ENCODE data around the gene TMEM61. TPM values are rescaled to one million over a fixed set of nuclear protein-coding genes. Genes with fewer than 3 reads are reported as not detected.
"Not testable (repeated sequence)": the region's sequence is repeated elsewhere in the genome, so short reads cannot be mapped to it uniquely, and the experiment has no call there.

Gene TMEM61
- total RNA-seq, 1 experiment from 2014 or later = not detected

- Histone ChIP-seq H3K36me3 (no peaks in the 10 kb centered on the region), H3K4me3 (peak overlapping the region; percentile 51), H3K9me3 (replicated peaks) (no peaks in the 10 kb centered on the region), H3K4me1 (peaks cover 21% of the 10 kb centered on the region), H3K27me3 (no peaks in the 10 kb centered on the region), H3K27ac (peak overlapping the region; percentile 72)
- DNase-seq = peak; percentile 82 to 96
Measured at GRCh38 chr1:54950369-54951163, 29.9 kb upstream of the TMEM61 start.

GRCh38 chr1:54951810-54952226 lies 28.6 kb upstream of the TMEM61 start:
- no peak for DNase-seq
- Histone ChIP-seq H3K27me3 (no peaks in the 10 kb centered on the region), H3K4me1 (peaks cover 21% of the 10 kb centered on the region), H3K27ac (no peak overlapping the region), H3K36me3 (no peaks in the 10 kb centered on the region), H3K9me3 (replicated peaks) (no peaks in the 10 kb centered on the region), H3K4me3 (no peak overlapping the region)

- Histone ChIP-seq H3K4me1 (peaks cover 20% of the 10 kb centered on the region), H3K4me3 (no peak overlapping the region), H3K27ac (no peak overlapping the region), H3K27me3 (no peaks in the 10 kb centered on the region), H3K36me3 (no peaks in the 10 kb centered on the region), H3K9me3 (replicated peaks) (peaks cover 5% of the 10 kb centered on the region)
- no peak for DNase-seq
Measured at GRCh38 chr1:54952950-54953718, 27.3 kb upstream of the TMEM61 start.

GRCh38 chr1:54953846-54954245 lies 26.6 kb upstream of the TMEM61 start:
- no peak for DNase-seq
- no peaks in the 10 kb centered on the region for H3K27me3 ChIP-seq

GRCh38 chr1:54955359-54955758 lies 25.1 kb upstream of the TMEM61 start:
- Histone ChIP-seq H3K4me1 (peaks cover 6% of the 10 kb centered on the region), H3K4me3 (no peak overlapping the region), H3K27ac (no peak overlapping the region), H3K27me3 (no peaks in the 10 kb centered on the region), H3K36me3 (no peaks in the 10 kb centered on the region), H3K9me3 (replicated peaks) (peaks cover 10% of the 10 kb centered on the region)
- DNase-seq = no peak

More at GRCh38 chr1:54953846-54954245, 26.6 kb upstream of the TMEM61 start:
- Histone ChIP-seq H3K36me3 (no peaks in the 10 kb centered on the region), H3K9me3 (replicated peaks) (peaks cover 10% of the 10 kb centered on the region), H3K27ac (no peak overlapping the region), H3K4me3 (no peak overlapping the region), H3K4me1 (peaks cover 16% of the 10 kb centered on the region)

GRCh38 chr1:54956726-54957125 lies 23.7 kb upstream of the TMEM61 start:
- Histone ChIP-seq H3K9me3 (replicated peaks) (peaks cover 10% of the 10 kb centered on the region), H3K36me3 (no peaks in the 10 kb centered on the region), H3K27ac (no peak overlapping the region), H3K27me3 (no peaks in the 10 kb centered on the region), H3K4me1 (peaks cover 13% of the 10 kb centered on the region), H3K4me3 (no peak overlapping the region)
- no peak for DNase-seq

GRCh38 chr1:54959241-54959640 lies 21.2 kb upstream of the TMEM61 start:
- H3K27ac ChIP-seq = no peak overlapping the region
- peaks cover 10% of the 10 kb centered on the region for H3K9me3 ChIP-seq (replicated peaks)
- H3K36me3 ChIP-seq = no peaks in the 10 kb centered on the region
- H3K4me3 ChIP-seq = no peak overlapping the region
- no peaks in the 10 kb centered on the region for H3K27me3 ChIP-seq
- DNase-seq = no peak
- H3K4me1 ChIP-seq = peaks cover 22% of the 10 kb centered on the region

GRCh38 chr1:54962612-54963395 lies 17.6 kb upstream of the TMEM61 start:
- H3K36me3 ChIP-seq = no peaks in the 10 kb centered on the region

GRCh38 chr1:54963829-54964228 lies 16.6 kb upstream of the TMEM61 start:
- not testable (repeated sequence) for H3K27me3 ChIP-seq; H3K36me3 ChIP-seq; H3K4me3 ChIP-seq; DNase-seq; H3K27ac ChIP-seq; H3K9me3 ChIP-seq (replicated peaks)
- H3K4me1 ChIP-seq = peaks cover 30% of the 10 kb centered on the region

More at GRCh38 chr1:54962612-54963395, 17.6 kb upstream of the TMEM61 start:
- peak overlapping the region; percentile 59 for H3K27ac ChIP-seq
- DNase-seq = no peak
- H3K4me3 ChIP-seq = no peak overlapping the region
- peaks cover 8% of the 10 kb centered on the region for H3K9me3 ChIP-seq (replicated peaks)
- H3K27me3 ChIP-seq = no peaks in the 10 kb centered on the region
- H3K4me1 ChIP-seq = peaks cover 30% of the 10 kb centered on the region

GRCh38 chr1:54965624-54966340 lies 14.6 kb upstream of the TMEM61 start:
- Histone ChIP-seq H3K4me3 (no peak overlapping the region), H3K27ac (no peak overlapping the region), H3K27me3 (no peaks in the 10 kb centered on the region), H3K36me3 (no peaks in the 10 kb centered on the region), H3K4me1 (peaks cover 27% of the 10 kb centered on the region), H3K9me3 (replicated peaks) (no peaks in the 10 kb centered on the region)
- peak in 1 of 2 experiments; percentile 59 for DNase-seq

GRCh38 chr1:54967372-54967771 lies 13.1 kb upstream of the TMEM61 start:
- Histone ChIP-seq H3K27me3 (no peaks in the 10 kb centered on the region), H3K9me3 (replicated peaks) (no peaks in the 10 kb centered on the region), H3K4me3 (no peak overlapping the region), H3K4me1 (peaks cover 18% of the 10 kb centered on the region), H3K36me3 (no peaks in the 10 kb centered on the region), H3K27ac (no peak overlapping the region)
- DNase-seq = no peak

- no peaks in the 10 kb centered on the region for H3K9me3 ChIP-seq (replicated peaks)
- no peak for DNase-seq
- H3K36me3 ChIP-seq = no peaks in the 10 kb centered on the region
- H3K27ac ChIP-seq = no peak overlapping the region
- H3K27me3 ChIP-seq = no peaks in the 10 kb centered on the region
- peaks cover 26% of the 10 kb centered on the region for H3K4me1 ChIP-seq
- no peak overlapping the region for H3K4me3 ChIP-seq
Measured at GRCh38 chr1:54968551-54968950, 11.9 kb upstream of the TMEM61 start.

GRCh38 chr1:54969879-54970278 lies 10.5 kb upstream of the TMEM61 start:
- H3K36me3 ChIP-seq = no peaks in the 10 kb centered on the region
- no peak overlapping the region for H3K27ac ChIP-seq
- no peak for DNase-seq
- H3K4me1 ChIP-seq = peaks cover 30% of the 10 kb centered on the region
- H3K27me3 ChIP-seq = no peaks in the 10 kb centered on the region
- no peak overlapping the region for H3K4me3 ChIP-seq
- no peaks in the 10 kb centered on the region for H3K9me3 ChIP-seq (replicated peaks)

- Histone ChIP-seq H3K27ac (no peak overlapping the region), H3K9me3 (replicated peaks) (no peaks in the 10 kb centered on the region), H3K4me3 (no peak overlapping the region), H3K36me3 (no peaks in the 10 kb centered on the region), H3K4me1 (peaks cover 25% of the 10 kb centered on the region), H3K27me3 (no peaks in the 10 kb centered on the region)
- DNase-seq = no peak
Measured at GRCh38 chr1:54970901-54971300, 9.5 kb upstream of the TMEM61 start.

Measured in SJCRH30 (cell line).